Measurements from ENCODE around the gene ZNF669.

- TF ChIP-seq CTCF (IDR thresholded peaks at IDR 0.05) (no peak), RCOR1 (IDR thresholded peaks at IDR 0.05; ENCODE audit: low read length) (no peak)
Measured at GRCh38 chr1:247121382-247121781, 17.2 kb upstream of the ZNF669 start.

Measured in SK-N-SH (cell line).